Endothelial cell of umbilical vein (primary cell): ENCODE measurements around the gene APBA2.

Experiments used
- EZH2 ChIP-seq: IDR thresholded peaks from 2 replicates; pipeline ENCODE4 v1.6.1; 2012; ENCODE audit warnings: borderline replicate concordance, low read depth, mild to moderate bottlenecking, moderate library complexity, low read length, inconsistent platforms; ENCODE audit not compliant: severe bottlenecking
- POLR2A ChIP-seq: IDR thresholded peaks from 2 replicates; pipeline ENCODE4 v1.6.1; 2012; ENCODE audit warnings: low read depth, mild to moderate bottlenecking, control low read depth, low read length
- POLR2AphosphoS5 ChIP-seq: IDR thresholded peaks from 2 replicates; pipeline ENCODE4 v1.6.1; 2012; ENCODE audit warnings: low read depth, mild to moderate bottlenecking, control low read depth, low read length, moderate library complexity; ENCODE audit not compliant: insufficient read depth
- TF ChIP-seq, protein P1 (sequence below), 2 donors: IDR thresholded peaks; 1 replicate in 1 of 2; 2 replicates in 1 of 2; pipeline ENCODE4 v1.5.1; 2011; ENCODE audit warnings: low read length in 2 of 2, mild to moderate bottlenecking in 2 of 2, moderate library complexity in 2 of 2, control low read depth in 1 of 2, inconsistent platforms in 1 of 2, low read depth in 1 of 2; ENCODE audit not compliant: insufficient read depth in 1 of 2; ENCODE audit errors: extremely low read depth in 1 of 2

DNA sequence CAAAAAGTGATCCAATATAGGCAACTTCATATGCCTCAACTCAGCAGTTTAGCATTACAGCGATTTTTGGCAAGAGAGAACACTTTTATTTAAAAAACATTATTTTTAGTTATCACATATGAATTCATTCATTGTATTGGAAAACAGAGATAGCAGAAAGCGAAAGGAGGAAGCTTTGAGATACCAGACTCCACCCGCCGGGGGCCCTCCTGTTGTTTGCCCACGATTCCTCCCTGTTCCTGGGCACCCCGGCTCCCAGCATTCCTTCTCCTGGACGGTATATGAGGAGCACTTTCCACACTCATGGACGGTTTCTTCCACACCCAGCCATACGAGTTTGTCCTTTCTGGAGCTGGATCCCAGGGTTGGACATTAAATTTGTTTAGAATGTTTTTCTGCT is 18.2 kb downstream of the APBA2 start:
- TF ChIP-seq POLR2AphosphoS5 (no peak), EZH2 (no peak), POLR2A (no peak)
- TF ChIP-seq, protein P1, sequence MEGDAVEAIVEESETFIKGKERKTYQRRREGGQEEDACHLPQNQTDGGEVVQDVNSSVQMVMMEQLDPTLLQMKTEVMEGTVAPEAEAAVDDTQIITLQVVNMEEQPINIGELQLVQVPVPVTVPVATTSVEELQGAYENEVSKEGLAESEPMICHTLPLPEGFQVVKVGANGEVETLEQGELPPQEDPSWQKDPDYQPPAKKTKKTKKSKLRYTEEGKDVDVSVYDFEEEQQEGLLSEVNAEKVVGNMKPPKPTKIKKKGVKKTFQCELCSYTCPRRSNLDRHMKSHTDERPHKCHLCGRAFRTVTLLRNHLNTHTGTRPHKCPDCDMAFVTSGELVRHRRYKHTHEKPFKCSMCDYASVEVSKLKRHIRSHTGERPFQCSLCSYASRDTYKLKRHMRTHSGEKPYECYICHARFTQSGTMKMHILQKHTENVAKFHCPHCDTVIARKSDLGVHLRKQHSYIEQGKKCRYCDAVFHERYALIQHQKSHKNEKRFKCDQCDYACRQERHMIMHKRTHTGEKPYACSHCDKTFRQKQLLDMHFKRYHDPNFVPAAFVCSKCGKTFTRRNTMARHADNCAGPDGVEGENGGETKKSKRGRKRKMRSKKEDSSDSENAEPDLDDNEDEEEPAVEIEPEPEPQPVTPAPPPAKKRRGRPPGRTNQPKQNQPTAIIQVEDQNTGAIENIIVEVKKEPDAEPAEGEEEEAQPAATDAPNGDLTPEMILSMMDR (IDR thresholded peaks at IDR 0.05; ENCODE audit: extremely low read depth in 1 of 2, insufficient read depth in 1 of 2, low read depth in 1 of 2, low read length in 2 of 2) = no peak
